GM12878 (cell line): Measurements from ENCODE around the gene FUS. TPM values are rescaled to one million over a fixed set of nuclear protein-coding genes. Genes with fewer than 3 reads are reported as not detected.
A peak's percentile ranks its signal among the peaks of the same experiment; 100 is the strongest.

Experiments used
- ATAC-seq: fragments of 200-7000 bp; cut with Tn5 transposase; 3 replicates; pipeline ENCODE4 v1.9.1; 2020; ENCODE audit warnings: mild to moderate bottlenecking, moderate library complexity
- BruUV-seq: library from RNA; stranded (reverse); fragments of 400-500 nt; replicated peaks from 2 replicates; lab custom pipeline; 2021; lab: Mats Ljungman, UMichigan
- CTCF ChIA-PET: fragments of 300-600 bp; sonication (Branson Sonifier 250); formaldehyde crosslinking; extraction: SDS; loops from one replicate; lab custom pipeline; 2021; ENCODE audit warnings: inconsistent platforms; lab: Yijun Ruan, JAX
- POLR2A ChIA-PET: fragments of 350-600 bp; formaldehyde crosslinking; extraction: SDS; loops from one replicate; lab custom pipeline; 2021; ENCODE audit warnings: inconsistent platforms; lab: Charles Lee
- RAD21 ChIA-PET: fragments of 300-600 bp; sonication (Branson Sonifier 250); formaldehyde crosslinking; loops from one replicate; lab custom pipeline; 2023; ENCODE audit warnings: antibody characterized with exemption; ENCODE audit not compliant: unreplicated experiment; lab: Charles Lee
- SMC1A ChIA-PET: fragments of 300-600 bp; sonication (Branson Sonifier 250); formaldehyde crosslinking; loops from one replicate; lab custom pipeline; 2023; ENCODE audit not compliant: unreplicated experiment, uncharacterized antibody; lab: Charles Lee
- DNase-seq: peaks from one replicate; pipeline ENCODE4 v3.0.0-alpha.2; 2011; ENCODE audit warnings: low read depth, low spot score
- FAIRE-seq: peaks from 3 replicates; lab custom pipeline; 2011; peaks lifted over from hg19 to GRCh38; lab: Jason Lieb, UNC
- H2AFZ ChIP-seq: 2 replicates; pipeline ENCODE4 v1.6.0; 2011; ENCODE audit warnings: low read depth, low read length, control low read depth; ENCODE audit not compliant: control insufficient read depth
- H3K27ac ChIP-seq: 2 replicates; pipeline ENCODE4 v1.5.1; 2011; ENCODE audit warnings: control low read depth; ENCODE audit not compliant: control insufficient read depth, insufficient read depth
- H3K27me3 ChIP-seq, 2 experiments: replicated peaks in 1 of 2; 2 replicates each; pipeline versions ENCODE4 v1.6.0 to v1.6.1; 2011; ENCODE audit warnings: low read length in 1 of 2; ENCODE audit not compliant: control insufficient read depth in 2 of 2, insufficient read depth in 2 of 2
- H3K36me3 ChIP-seq, 2 experiments: 2 replicates each; pipeline ENCODE4 v1.5.1; 2011; ENCODE audit warnings: low read length in 1 of 2; ENCODE audit not compliant: control insufficient read depth in 2 of 2, insufficient read depth in 2 of 2
- H3K4me1 ChIP-seq: 2 replicates; pipeline ENCODE4 v1.6.1; 2011; ENCODE audit warnings: mild to moderate bottlenecking, low read length, moderate library complexity, mixed read lengths; ENCODE audit not compliant: control insufficient read depth, insufficient read depth
- H3K4me2 ChIP-seq: 2 replicates; pipeline ENCODE4 v1.6.0; 2011; ENCODE audit warnings: control low read depth; ENCODE audit not compliant: control insufficient read depth, insufficient read depth
- H3K4me3 ChIP-seq: fragments of 200-600 bp; sonication (generic); 2 replicates; pipeline ENCODE4 v1.5.1; 2016
- H3K79me2 ChIP-seq: 2 replicates; pipeline ENCODE4 v1.6.0; 2011; ENCODE audit warnings: low read length; ENCODE audit not compliant: control insufficient read depth, insufficient read depth
- H3K9ac ChIP-seq: 2 replicates; pipeline ENCODE4 v1.8.0; 2011; ENCODE audit warnings: low read length, control low read depth, mixed read lengths; ENCODE audit not compliant: control insufficient read depth, insufficient read depth
- H3K9me3 ChIP-seq: replicated peaks from 3 replicates; pipeline ENCODE4 v1.5.1; 2011; ENCODE audit warnings: mild to moderate bottlenecking, low read length; ENCODE audit not compliant: control insufficient read depth, insufficient read depth
- H4K20me1 ChIP-seq: 2 replicates; pipeline ENCODE4 v1.6.0; 2011; ENCODE audit not compliant: control insufficient read depth, insufficient read depth
- CREB1 ChIP-seq: IDR thresholded peaks from 2 replicates; pipeline ENCODE4 v1.6.1; 2012; ENCODE audit warnings: low read depth, mild to moderate bottlenecking, inconsistent platforms
- CUX1 ChIP-seq: IDR thresholded peaks from 2 replicates; pipeline ENCODE4 v1.6.1; 2012; ENCODE audit warnings: improper control_type of control experiment, low read depth, low read length; ENCODE audit not compliant: insufficient replicate concordance
- ETV6 ChIP-seq, 2 experiments: fragments of 450-650 bp in 1 of 2; IDR thresholded peaks in 1 of 2; conservative IDR thresholded peaks in 1 of 2; 2 replicates each; pipeline ENCODE4 v1.6.1; 2014; ENCODE audit warnings: antibody characterized with exemption in 1 of 2, borderline replicate concordance in 1 of 2, low read depth in 1 of 2, mild to moderate bottlenecking in 1 of 2, moderate library complexity in 1 of 2
- FOXK2 ChIP-seq: fragments of 450-650 bp; IDR thresholded peaks from 2 replicates; pipeline ENCODE4 v1.6.1; 2017; ENCODE audit warnings: mild to moderate bottlenecking, moderate library complexity
- PML ChIP-seq: IDR thresholded peaks from 2 replicates; pipeline ENCODE4 v1.6.1; 2012; ENCODE audit warnings: low read length, inconsistent platforms
- POLR2A ChIP-seq: IDR thresholded peaks from 2 replicates; pipeline ENCODE4 v1.6.1; 2011; ENCODE audit warnings: low read depth, mild to moderate bottlenecking, low read length
- TCF3 ChIP-seq: IDR thresholded peaks from 2 replicates; pipeline ENCODE4 v1.6.1; 2012; ENCODE audit warnings: low read depth, mild to moderate bottlenecking, low read length, borderline replicate concordance; ENCODE audit not compliant: insufficient read depth
- WGBS: methylation state at CpG from one replicate; pipeline ENCODE4 v1.1.6; 2016; ENCODE audit warnings: low lambda C conversion rate; ENCODE audit not compliant: insufficient replicate concordance, insufficient coverage; ENCODE audit errors: missing lambda C conversion rate; 5-methylcytosine and 5-hydroxymethylcytosine counted together
- in situ Hi-C: fragments of 300-500 bp; cut with MboI; formaldehyde crosslinking; loops from 9 replicates; pipeline ENCODE4 v1.14.3; 2018; ENCODE audit warnings: mixed read lengths
- intact Hi-C: fragments of 100-400 bp; cut with micrococcal nuclease; formaldehyde crosslinking; loops from one replicate; pipeline ENCODE4 v1.14.2; 2022; ENCODE audit not compliant: unreplicated experiment
- polyA plus RNA-seq, 11 experiments: library from polyadenylated mRNA; depleted of rRNA in 4 of 11; unstranded in 6 of 11; stranded (reverse) in 5 of 11; fragments of >200 nt; fragmentation: Nextera tagmentation in 4 of 11; fragmentation: Illumina TruSeq in 1 of 11; extraction: Ambion mirVana in 4 of 11; extraction: Trizol in 1 of 11; gene quantifications; 1 replicate in 1 of 11; 2 replicates in 10 of 11; pipeline versions ENCODE4 v1.2.1 to v1.2.3, GENCODE V29; 2011 to 2016; ENCODE audit warnings: inconsistent platforms in 2 of 11, missing spikeins in 2 of 11, low read depth in 1 of 11
- total RNA-seq, 4 experiments: library from RNA; depleted of rRNA in 3 of 4; stranded (reverse); fragments of >200 nt in 3 of 4; fragmentation: Illumina TruSeq in 1 of 4; extraction: Trizol in 1 of 4; gene quantifications; 2 replicates each; pipeline versions ENCODE4 v1.2.1 to v1.2.3, GENCODE V29; 2013 to 2021

Gene FUS
- total and polyA plus RNA-seq, 10 of the 15 experiments (the other 5 are each of a cell fraction or from before 2014, with no cell fraction given): 46.8 to 521 (median 347) TPM

- no TSS peak for BruUV-seq
- no peak for DNase-seq
- POLR2A ChIA-PET: interaction anchor here (0.6 to 1.8 kb wide), 5 partner anchors 8 to 24 kb away, joined by 3 to 12 read pairs (median 5); partner anchors contain the start of gene PYCARD
- Histone ChIP-seq H3K79me2 (peaks cover 85% of the 10 kb centered on the region), H3K27ac (no peak overlapping the region), H3K4me1 (no peaks in the 10 kb centered on the region; the same call in 1 of the 2 replicates), H3K4me2 (no peak overlapping the region), H2AFZ (no peak overlapping the region), H3K36me3 (peaks cover 31 to 56% of the 10 kb centered on the region in 2 experiments), H3K9me3 (no peaks in the 10 kb centered on the region), H3K9ac (no peak overlapping the region), H4K20me1 (peaks cover 26% of the 10 kb centered on the region), H3K4me3 (no peak overlapping the region), H3K27me3 (no peaks in the 10 kb centered on the region)
- SMC1A ChIA-PET: interaction anchor here (0.8 to 1.2 kb wide), 2 partner anchors 39 to 274 kb away, joined by 3 read pairs; partner anchors contain the start of gene ARMC5
- CTCF ChIA-PET: interaction anchor here (0.7 to 1.1 kb wide), 5 partner anchors 41 to 180 kb away, joined by 3 to 4 read pairs (median 3); no protein-coding TSS in a partner anchor
- intact Hi-C loops: loop anchor here (5.0 to 10.0 kb wide), 2 partner anchors 188 to 690 kb away; partner anchors contain the start of gene ZNF267
- WGBS: 97% methylated on average over 14 of the region's 14 CpGs
- FAIRE-seq: no peak
- RAD21 ChIA-PET: interaction anchor here (2.1 kb wide), 1 partner anchor 17 kb away, joined by 8 read pairs; the partner anchor contains the start of gene PYCARD
- no peak for TF ChIP-seq FOXK2
- no peak for TF ChIP-seq TCF3
- TF ChIP-seq CUX1: no peak
- no peak for TF ChIP-seq PML
- TF ChIP-seq POLR2A: peak; percentile 49
- TF ChIP-seq CREB1: no peak
- TF ChIP-seq ETV6 (conservative IDR thresholded peaks at IDR 0.05 in 1 of 2, IDR thresholded peaks at IDR 0.05 in 1 of 2; ENCODE audit: borderline replicate concordance in 1 of 2, low read depth in 1 of 2): no peak
- in situ Hi-C loops: no loop called here
- ATAC-seq: no peak
Observed at GRCh38 chr16:31184888-31185287, 4.9 kb downstream of the FUS start.
